ENCODE results near the gene TVP23C.

TVP23C gene

GRCh38 chr17:15503731-15504130 lies 59.6 kb downstream of the TVP23C start:
- H3K27ac Mint-ChIP-seq = peak overlapping the region; percentile 9 to 85 (median 66)
- H3K27me3 Mint-ChIP-seq (ENCODE audit: low read depth) = no peaks in the 10 kb centered on the region
- H3K4me3 Mint-ChIP-seq = no peak overlapping the region
- peaks cover 53% of the 10 kb centered on the region for H3K36me3 Mint-ChIP-seq (ENCODE audit: low read depth)
- peaks cover 15% of the 10 kb centered on the region for H3K4me1 Mint-ChIP-seq
- H3K9me3 Mint-ChIP-seq = no peaks in the 10 kb centered on the region
- TF ChIP-seq, protein P1, sequence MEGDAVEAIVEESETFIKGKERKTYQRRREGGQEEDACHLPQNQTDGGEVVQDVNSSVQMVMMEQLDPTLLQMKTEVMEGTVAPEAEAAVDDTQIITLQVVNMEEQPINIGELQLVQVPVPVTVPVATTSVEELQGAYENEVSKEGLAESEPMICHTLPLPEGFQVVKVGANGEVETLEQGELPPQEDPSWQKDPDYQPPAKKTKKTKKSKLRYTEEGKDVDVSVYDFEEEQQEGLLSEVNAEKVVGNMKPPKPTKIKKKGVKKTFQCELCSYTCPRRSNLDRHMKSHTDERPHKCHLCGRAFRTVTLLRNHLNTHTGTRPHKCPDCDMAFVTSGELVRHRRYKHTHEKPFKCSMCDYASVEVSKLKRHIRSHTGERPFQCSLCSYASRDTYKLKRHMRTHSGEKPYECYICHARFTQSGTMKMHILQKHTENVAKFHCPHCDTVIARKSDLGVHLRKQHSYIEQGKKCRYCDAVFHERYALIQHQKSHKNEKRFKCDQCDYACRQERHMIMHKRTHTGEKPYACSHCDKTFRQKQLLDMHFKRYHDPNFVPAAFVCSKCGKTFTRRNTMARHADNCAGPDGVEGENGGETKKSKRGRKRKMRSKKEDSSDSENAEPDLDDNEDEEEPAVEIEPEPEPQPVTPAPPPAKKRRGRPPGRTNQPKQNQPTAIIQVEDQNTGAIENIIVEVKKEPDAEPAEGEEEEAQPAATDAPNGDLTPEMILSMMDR (IDR thresholded peaks at IDR 0.05; ENCODE audit: unreplicated experiment in 3 of 3) = no peak

- Mint-ChIP-seq H3K4me3 (peak overlapping the region; percentile 3 to 49 (median 35)), H3K4me1 (peaks cover 15% of the 10 kb centered on the region), H3K27me3 (ENCODE audit: low read depth) (no peaks in the 10 kb centered on the region), H3K9me3 (no peaks in the 10 kb centered on the region), H3K27ac (peak overlapping the region; percentile 66 to 92 (median 75)), H3K36me3 (ENCODE audit: low read depth) (peaks cover 49% of the 10 kb centered on the region)
- TF ChIP-seq, protein P1 (IDR thresholded peaks at IDR 0.05; ENCODE audit: unreplicated experiment in 3 of 3) = peak; percentile 88 to 93 (median 91)
These were observed 60.7 kb downstream of the TVP23C start for GRCh38 chr17:15502369-15503112.

DNA sequence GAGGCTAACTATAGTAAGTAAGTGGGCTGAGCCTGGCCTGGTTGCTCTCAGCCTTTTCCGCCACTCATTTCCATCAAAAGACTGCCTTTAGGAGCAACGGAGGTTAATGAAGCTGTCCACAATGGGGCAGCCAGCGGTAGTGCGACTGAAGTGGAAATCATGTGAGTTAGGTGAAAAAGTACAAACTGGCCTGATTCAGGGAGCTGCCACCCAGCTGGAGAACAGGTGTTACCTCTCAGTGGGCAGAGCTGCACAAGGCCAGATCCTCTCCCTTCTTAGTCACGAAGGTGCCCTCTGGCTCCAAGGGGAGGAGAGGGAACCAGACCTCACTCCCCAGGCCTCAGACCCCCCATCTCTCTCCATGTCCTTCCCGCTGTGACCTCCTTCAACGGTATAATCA lies 61.5 kb downstream of the TVP23C start:
- H3K9me3 Mint-ChIP-seq = no peaks in the 10 kb centered on the region
- H3K27ac Mint-ChIP-seq = peak overlapping the region; percentile 32 to 92 (median 48)
- H3K4me1 Mint-ChIP-seq = peaks cover 15% of the 10 kb centered on the region
- H3K4me3 Mint-ChIP-seq = peak overlapping the region in 1 of 3 experiments; percentile 23
- no peaks in the 10 kb centered on the region for H3K27me3 Mint-ChIP-seq (ENCODE audit: low read depth)
- TF ChIP-seq, protein P1 (IDR thresholded peaks at IDR 0.05; ENCODE audit: unreplicated experiment in 3 of 3) = no peak
- peaks cover 49% of the 10 kb centered on the region for H3K36me3 Mint-ChIP-seq (ENCODE audit: low read depth)

DNA sequence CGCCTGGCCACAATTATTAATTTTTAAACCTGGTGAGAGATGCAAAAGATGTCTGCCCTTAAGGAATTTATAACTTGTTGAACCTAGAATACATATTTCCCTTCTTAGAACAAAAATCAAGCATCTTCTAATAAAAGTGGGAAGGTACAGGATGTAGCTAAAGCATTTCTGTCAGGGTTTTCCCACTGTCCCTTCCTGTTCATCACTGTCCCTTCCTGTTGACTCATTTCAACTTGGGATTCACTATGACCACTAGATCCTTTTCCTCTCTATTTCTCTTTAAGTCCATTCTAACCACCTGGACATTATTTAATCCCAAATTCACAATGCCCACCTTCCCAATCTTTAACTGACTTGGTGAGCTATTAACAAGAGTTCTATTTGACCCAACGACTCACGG lies 62.0 kb downstream of the TVP23C start:
- Mint-ChIP-seq H3K27ac (peak overlapping the region; percentile 32 to 92 (median 48)), H3K4me3 (no peak overlapping the region)
- TF ChIP-seq, protein P1 (IDR thresholded peaks at IDR 0.05; ENCODE audit: unreplicated experiment in 3 of 3) = no peak

DNA sequence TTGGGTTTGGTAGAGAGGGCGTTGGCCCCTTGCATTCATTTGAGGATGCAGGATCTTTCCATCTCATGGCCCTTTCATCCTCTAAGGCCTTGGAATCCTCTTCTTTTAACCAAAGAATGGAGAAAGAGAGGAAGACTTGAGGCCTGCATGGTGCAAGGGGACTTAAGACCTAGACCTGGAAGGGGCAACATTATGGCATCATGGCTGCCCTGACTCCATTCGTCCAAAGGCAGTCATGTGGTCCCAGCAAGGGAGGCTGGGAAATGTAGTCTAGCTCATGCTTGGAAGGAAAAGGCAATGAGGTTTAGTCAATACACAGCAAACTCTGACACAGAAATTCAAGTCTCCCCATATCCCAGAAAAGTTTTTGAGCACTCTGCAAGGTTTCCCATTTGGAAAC lies 65.2 kb downstream of the TVP23C start:
- Mint-ChIP-seq H3K4me1 (peaks cover 26% of the 10 kb centered on the region), H3K4me3 (no peak overlapping the region), H3K9me3 (no peaks in the 10 kb centered on the region), H3K27ac (peak overlapping the region in 1 of 3 experiments; percentile 43), H3K27me3 (ENCODE audit: low read depth) (no peaks in the 10 kb centered on the region), H3K36me3 (ENCODE audit: low read depth) (peaks cover 64% of the 10 kb centered on the region)
- TF ChIP-seq, protein P1 (IDR thresholded peaks at IDR 0.05; ENCODE audit: unreplicated experiment in 3 of 3) = no peak

More for the DNA sequence above, 62.0 kb downstream of the TVP23C start:
- no peaks in the 10 kb centered on the region for H3K27me3 Mint-ChIP-seq (ENCODE audit: low read depth)
- peaks cover 15% of the 10 kb centered on the region for H3K4me1 Mint-ChIP-seq
- H3K36me3 Mint-ChIP-seq (ENCODE audit: low read depth) = peaks cover 46% of the 10 kb centered on the region
- H3K9me3 Mint-ChIP-seq = no peaks in the 10 kb centered on the region

Measured in nephron (organoid).